SH-SY5Y (cell line): ENCODE results near the gene SF3A1.

ENCODE experiments used
- GATA2 ChIP-seq: IDR thresholded peaks from 2 replicates; pipeline ENCODE4 v1.6.1; 2011; ENCODE audit warnings: mild to moderate bottlenecking, low read depth, low read length
- GATA3 ChIP-seq: IDR thresholded peaks from 2 replicates; pipeline ENCODE4 v1.6.1; 2011; ENCODE audit warnings: low read depth, mild to moderate bottlenecking, low read length, moderate library complexity

DNA sequence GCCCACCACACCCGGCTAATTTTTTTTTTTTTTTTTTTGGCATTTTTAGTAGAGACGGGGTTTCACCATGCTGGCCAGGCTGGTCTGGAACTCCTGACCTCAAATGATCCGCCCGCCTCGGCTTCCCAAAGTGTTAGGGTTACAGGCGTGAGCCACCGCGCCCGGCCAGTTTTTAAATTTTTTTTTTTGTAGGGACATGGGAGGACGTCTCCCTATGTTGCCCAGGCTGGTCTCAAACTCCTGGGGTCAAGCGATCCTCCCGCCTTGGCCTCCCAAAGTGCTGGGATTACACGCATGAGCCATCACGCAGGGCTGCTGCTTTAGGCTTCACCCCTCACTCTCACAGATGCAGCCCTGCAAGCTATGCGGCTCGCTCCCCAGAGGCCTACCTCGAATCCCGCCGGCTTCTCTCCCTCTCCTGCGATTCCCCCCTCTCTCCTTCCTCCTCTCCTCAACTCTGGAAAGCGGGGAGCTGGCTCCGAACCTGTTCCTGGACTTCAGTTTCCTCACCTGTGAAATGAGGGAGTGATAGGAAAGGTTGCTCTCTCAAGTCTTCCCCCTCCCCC lies 1.0 kb upstream of the SF3A1 start:
- TF ChIP-seq GATA2 (no peak), GATA3 (no peak)
